Activated T-helper 2 cell treated with anti-CD3 and anti-CD28 coated beads, Interferon-gamma antibody, Interleukin-2, Interleukin-4, amounts not matched to agents 10 μg/mL and 5 μg/mL and 100 μg/mL, durations not matched to agents 14 hours and 24 hours and 36 hours (primary cell): ENCODE results near the gene SH3PXD2B. TPM values are rescaled to one million over a fixed set of nuclear protein-coding genes. Genes with fewer than 3 reads are reported as not detected.
"Not testable (repeated sequence)": the region's sequence is repeated elsewhere in the genome, so short reads cannot be mapped to it uniquely, and the experiment has no call there.

Source experiments
- DNase-seq: peaks from one replicate; pipeline ENCODE4 v3.0.0; 2021; ENCODE audit warnings: low spot score
- H3K27ac Mint-ChIP-seq: one replicate; pipeline ENCODE4 v1.8.0; 2021; ENCODE audit warnings: mixed read lengths
- H3K27me3 Mint-ChIP-seq: one replicate; pipeline ENCODE4 v1.8.0; 2021; ENCODE audit warnings: low read depth, mixed read lengths
- H3K36me3 Mint-ChIP-seq: one replicate; pipeline ENCODE4 v1.8.0; 2021; ENCODE audit warnings: low read depth, mixed read lengths
- H3K4me1 Mint-ChIP-seq: one replicate; pipeline ENCODE4 v1.8.0; 2021; ENCODE audit warnings: low read depth, mixed read lengths
- H3K4me3 Mint-ChIP-seq: one replicate; pipeline ENCODE4 v1.8.0; 2021; ENCODE audit warnings: low read depth, mild to moderate bottlenecking, moderate library complexity, mixed read lengths
- H3K9me3 Mint-ChIP-seq: one replicate; pipeline ENCODE4 v1.8.0; 2021; ENCODE audit warnings: mixed read lengths
- intact Hi-C: fragments of 100-400 bp; cut with micrococcal nuclease; formaldehyde crosslinking; loops from one replicate; pipeline ENCODE4 v1.15.1; 2023
- total RNA-seq: library from RNA; stranded (reverse); gene quantifications from 2 replicates; pipeline ENCODE4 v1.2.3, GENCODE V29; 2022

The SH3PXD2B gene
- total RNA-seq, 1 donor from 2014 or later: 0.11 TPM

DNA sequence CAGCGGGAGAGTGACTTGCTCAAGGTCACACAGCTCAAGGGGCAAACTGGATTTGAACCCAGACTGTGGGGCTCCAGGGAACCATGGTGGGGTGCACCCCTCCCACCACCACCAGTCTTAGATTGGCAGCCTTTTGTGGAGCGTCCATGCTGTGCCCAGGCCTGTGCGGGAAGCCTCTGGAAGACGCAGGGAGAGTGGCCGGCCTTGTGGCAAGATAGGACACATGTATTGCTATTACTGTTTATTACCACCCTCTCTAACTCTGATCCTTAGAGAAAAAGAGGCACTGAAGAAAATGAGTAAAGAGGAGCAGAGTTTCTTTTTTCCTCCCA lies 25.4 kb upstream of the SH3PXD2B start:
- Mint-ChIP-seq H3K36me3 (no peaks in the 10 kb centered on the region), H3K27ac (no peak overlapping the region), H3K4me3 (no peak overlapping the region), H3K9me3 (no peaks in the 10 kb centered on the region), H3K27me3 (peaks cover 4% of the 10 kb centered on the region), H3K4me1 (no peaks in the 10 kb centered on the region)
- intact Hi-C loops: loop anchor here (1.0 kb wide), 1 partner anchor 218 kb away; no protein-coding TSS in a partner anchor
- DNase-seq: no peak

DNA sequence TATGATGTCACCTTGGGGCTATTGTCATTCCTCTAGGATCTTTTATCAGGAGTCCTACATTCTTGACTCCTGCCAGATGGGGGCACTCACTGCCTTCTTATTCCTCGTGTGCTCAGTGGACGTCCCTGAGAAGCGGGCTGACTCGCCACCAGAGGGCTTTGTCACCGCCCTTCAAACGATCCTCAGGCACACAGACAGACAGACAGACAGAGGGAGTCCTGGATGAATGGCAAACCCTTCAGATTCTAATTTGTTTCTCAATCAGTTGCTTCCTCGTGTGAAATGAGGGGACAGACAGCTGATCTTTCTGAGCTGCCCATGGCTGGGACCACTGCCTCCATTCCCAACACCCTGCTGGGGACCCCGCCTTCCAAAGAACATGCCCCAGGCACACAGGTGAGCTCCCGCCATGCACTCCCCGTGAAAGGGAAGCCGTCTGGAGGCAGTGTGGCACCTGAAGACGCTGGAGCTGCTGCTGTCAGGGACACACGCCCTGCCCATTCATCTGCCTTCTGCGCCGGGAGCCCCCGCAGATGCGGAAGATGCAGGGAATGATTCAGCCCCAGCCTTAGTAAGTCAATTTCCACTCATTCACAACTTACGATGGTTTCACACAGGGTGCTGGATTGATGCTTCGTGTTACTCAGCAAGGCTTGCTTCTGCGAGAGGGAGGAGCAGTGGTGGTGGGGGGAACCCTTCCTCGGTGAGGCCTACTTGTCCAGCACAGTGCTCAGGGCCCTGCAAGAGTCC lies 24.9 kb upstream of the SH3PXD2B start:
- Mint-ChIP-seq H3K36me3 (no peaks in the 10 kb centered on the region), H3K27me3 (peaks cover 4% of the 10 kb centered on the region), H3K4me1 (no peaks in the 10 kb centered on the region), H3K9me3 (no peaks in the 10 kb centered on the region), H3K4me3 (no peak overlapping the region), H3K27ac (no peak overlapping the region)
- intact Hi-C loops: loop anchor here (1.0 kb wide), 1 partner anchor 218 kb away; no protein-coding TSS in a partner anchor
- DNase-seq: peak; percentile 20

DNA sequence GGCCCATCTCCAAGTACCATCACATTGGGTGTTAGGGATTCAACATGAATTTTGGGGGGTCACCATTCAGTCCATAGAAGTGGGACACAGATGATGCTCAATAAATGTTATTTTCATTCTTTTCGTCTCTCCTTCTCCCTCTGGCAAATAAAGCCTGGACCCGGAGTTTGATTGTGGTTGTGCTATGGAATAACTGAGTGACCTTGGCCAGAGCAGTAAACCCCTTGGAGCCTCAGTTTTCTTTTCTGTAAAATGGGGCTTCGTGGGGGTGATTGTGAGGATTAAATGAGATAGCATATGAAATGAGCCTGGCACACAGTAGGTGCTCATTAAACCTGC lies 24.3 kb upstream of the SH3PXD2B start:
- not testable (repeated sequence) for H3K36me3 Mint-ChIP-seq, H3K4me1 Mint-ChIP-seq, H3K27me3 Mint-ChIP-seq, H3K9me3 Mint-ChIP-seq, H3K27ac Mint-ChIP-seq, DNase-seq, H3K4me3 Mint-ChIP-seq
- intact Hi-C loops: loop anchor here (1.0 kb wide), 1 partner anchor 219 kb away; no protein-coding TSS in a partner anchor

DNA sequence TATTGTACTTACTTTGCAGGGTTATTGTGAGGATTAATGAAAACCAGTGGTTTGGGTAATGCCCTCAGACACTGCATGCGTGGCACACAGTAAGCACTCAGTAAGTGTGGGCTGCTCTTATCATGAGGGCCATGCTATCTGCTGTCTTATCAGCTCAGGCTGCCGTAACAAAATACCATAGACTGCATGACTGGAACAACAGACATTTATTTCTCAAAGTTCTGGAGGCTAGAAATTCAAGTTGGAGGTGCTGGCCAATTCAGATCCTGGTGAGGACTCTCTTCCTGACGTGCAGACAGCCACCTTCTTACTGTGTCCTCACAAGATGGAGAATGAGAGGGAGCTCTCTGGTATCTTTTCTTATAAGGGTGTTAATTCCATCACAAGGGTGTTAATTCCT lies 23.9 kb upstream of the SH3PXD2B start:
- Mint-ChIP-seq H3K4me3 (no peak overlapping the region), H3K9me3 (no peaks in the 10 kb centered on the region), H3K36me3 (no peaks in the 10 kb centered on the region), H3K4me1 (no peaks in the 10 kb centered on the region), H3K27me3 (peaks cover 7% of the 10 kb centered on the region), H3K27ac (no peak overlapping the region)
- no peak for DNase-seq
- intact Hi-C loops: no loop called here

DNA sequence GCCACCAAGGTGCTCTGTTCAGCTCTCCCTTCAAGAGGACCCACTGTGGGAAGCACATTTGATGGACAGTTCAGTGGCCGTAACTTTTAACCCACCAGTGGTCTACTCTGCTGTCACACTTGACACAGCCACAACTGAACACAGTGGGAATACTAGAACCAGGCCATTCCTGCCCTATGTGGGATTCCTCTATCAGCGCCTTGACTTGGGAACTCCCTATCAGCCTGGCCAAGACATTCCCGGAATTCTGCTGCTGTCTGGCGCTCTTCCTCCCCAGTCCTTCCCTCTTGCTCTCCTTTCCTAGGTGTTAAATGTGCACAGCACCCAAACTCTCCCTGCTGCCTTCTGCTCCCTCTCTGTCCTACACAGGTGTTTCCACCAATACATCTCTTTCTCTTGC lies 23.1 kb upstream of the SH3PXD2B start:
- no peak for DNase-seq
- Mint-ChIP-seq H3K27me3 (peaks cover 7% of the 10 kb centered on the region), H3K4me3 (no peak overlapping the region), H3K27ac (no peak overlapping the region), H3K4me1 (no peaks in the 10 kb centered on the region), H3K9me3 (no peaks in the 10 kb centered on the region), H3K36me3 (no peaks in the 10 kb centered on the region)
- intact Hi-C loops: no loop called here

DNA sequence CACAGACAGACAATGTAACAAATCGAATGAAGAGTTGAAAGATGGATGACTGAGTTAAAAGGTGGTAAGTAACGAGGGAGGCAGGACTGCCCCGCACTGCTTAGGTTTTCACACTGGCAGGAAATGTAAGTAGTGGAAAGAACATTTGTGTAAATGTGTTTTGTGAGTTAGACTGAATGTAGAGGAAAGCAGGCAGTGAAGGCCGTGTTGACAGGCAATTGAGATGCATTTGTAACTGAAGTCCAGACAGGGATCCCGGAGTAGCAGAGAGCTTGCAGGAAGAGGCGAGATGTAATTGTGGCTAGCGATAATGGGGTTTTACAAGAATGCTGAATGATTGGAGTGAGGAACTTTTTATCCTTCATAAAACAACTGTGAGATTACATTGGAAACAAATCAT lies 20.0 kb upstream of the SH3PXD2B start:
- no peak overlapping the region for H3K4me3 Mint-ChIP-seq

DNA sequence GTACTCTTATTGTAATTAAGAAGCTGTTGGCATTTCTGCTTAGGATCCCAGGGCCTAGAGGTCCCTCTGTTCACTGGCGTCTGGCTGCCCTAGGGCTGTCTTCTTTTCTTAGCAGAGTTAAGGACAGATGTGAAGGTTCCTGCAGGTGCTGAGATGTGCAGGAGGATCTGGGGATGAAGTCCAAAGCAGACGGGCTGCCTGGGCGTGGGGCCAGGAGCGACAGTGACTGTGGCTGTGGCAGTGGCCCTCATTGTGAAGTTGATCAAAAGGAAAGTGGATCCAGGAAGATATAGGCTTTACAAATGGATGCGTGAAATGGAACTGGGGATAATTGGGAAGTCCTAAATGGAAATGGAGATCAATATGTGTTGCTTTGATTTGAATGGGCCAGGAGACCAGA lies 19.1 kb upstream of the SH3PXD2B start:
- H3K27me3 Mint-ChIP-seq: peaks cover 14% of the 10 kb centered on the region
- H3K27ac Mint-ChIP-seq: no peak overlapping the region
- no peak for DNase-seq
- intact Hi-C loops: no loop called here
- no peaks in the 10 kb centered on the region for H3K4me1 Mint-ChIP-seq
- no peak overlapping the region for H3K4me3 Mint-ChIP-seq
- no peaks in the 10 kb centered on the region for H3K9me3 Mint-ChIP-seq
- H3K36me3 Mint-ChIP-seq: no peaks in the 10 kb centered on the region

More for the DNA sequence above, 20.0 kb upstream of the SH3PXD2B start:
- peaks cover 12% of the 10 kb centered on the region for H3K27me3 Mint-ChIP-seq
- H3K36me3 Mint-ChIP-seq: no peaks in the 10 kb centered on the region
- H3K27ac Mint-ChIP-seq: no peak overlapping the region
- no peaks in the 10 kb centered on the region for H3K4me1 Mint-ChIP-seq
- H3K9me3 Mint-ChIP-seq: no peaks in the 10 kb centered on the region
- intact Hi-C loops: no loop called here
- DNase-seq: no peak

DNA sequence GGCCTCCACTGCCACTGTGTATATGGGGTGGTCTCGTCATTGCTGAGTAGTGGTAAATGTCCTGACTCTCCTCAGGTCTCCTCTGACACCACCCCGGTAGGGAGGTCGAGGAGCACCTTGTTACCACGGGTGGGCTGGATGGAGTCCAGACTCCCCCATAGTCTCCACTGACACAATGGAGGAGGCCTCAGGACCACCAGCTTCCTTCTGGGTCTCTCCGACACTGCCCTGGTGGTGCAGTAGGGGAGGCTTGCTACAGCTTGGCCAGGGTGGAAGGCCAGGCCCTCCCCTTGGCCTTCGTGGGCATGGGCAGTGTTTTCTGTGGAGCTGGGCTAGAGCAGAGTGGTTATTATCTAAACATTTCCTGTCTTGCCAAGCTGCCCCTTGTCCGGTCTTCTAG lies 15.4 kb upstream of the SH3PXD2B start:
- no peaks in the 10 kb centered on the region for H3K36me3 Mint-ChIP-seq
- H3K4me3 Mint-ChIP-seq: no peak overlapping the region
- intact Hi-C loops: no loop called here
- no peaks in the 10 kb centered on the region for H3K9me3 Mint-ChIP-seq
- H3K27me3 Mint-ChIP-seq: peaks cover 16% of the 10 kb centered on the region
- no peaks in the 10 kb centered on the region for H3K4me1 Mint-ChIP-seq
- no peak for DNase-seq
- no peak overlapping the region for H3K27ac Mint-ChIP-seq

DNA sequence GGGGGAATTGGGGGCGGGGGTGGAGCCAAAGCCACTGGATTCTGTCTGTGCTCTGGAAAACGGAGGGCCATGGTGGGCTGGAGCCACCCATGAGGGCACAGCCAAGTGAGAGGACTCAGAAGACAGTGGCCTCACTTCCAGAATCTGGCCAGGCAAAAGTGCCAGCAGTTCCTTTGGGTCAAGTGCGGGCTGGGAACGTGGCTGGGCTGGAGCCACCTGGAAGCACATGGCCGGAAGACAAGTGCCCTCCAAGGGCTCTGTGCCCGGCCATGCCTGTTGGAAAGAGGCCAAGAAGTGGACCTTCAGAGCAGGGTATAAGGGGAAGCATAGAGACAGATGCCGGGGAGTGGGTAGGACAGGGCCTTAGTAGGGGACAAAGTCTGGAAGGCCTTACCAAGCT lies 11.7 kb upstream of the SH3PXD2B start:
- Mint-ChIP-seq H3K4me3 (no peak overlapping the region), H3K27me3 (peaks cover 11% of the 10 kb centered on the region), H3K36me3 (no peaks in the 10 kb centered on the region), H3K4me1 (peaks cover 3% of the 10 kb centered on the region), H3K9me3 (no peaks in the 10 kb centered on the region), H3K27ac (no peak overlapping the region)
- DNase-seq: no peak
- intact Hi-C loops: no loop called here

DNA sequence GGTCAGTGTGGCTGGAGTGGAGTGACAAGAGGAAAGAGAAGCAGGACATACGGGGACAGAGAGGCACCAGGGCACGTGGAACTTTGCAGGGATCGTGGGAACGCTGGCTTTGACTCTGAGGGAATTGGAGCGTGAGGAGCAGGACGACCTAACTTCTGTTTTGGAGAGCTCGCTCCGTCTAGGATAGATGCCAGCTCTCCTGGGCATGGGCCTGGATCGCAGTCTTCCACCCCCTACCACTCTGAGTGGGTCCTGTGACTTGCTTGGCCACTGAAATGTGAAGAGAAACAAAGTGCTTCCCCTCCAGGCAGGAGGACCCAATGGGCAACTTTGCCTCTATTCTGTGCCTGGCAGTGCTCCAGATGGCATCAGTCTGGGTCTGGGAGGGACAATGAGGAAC lies 8.7 kb upstream of the SH3PXD2B start:
- Mint-ChIP-seq H3K27me3 (peaks cover 3% of the 10 kb centered on the region), H3K4me1 (peaks cover 7% of the 10 kb centered on the region), H3K27ac (no peak overlapping the region), H3K4me3 (no peak overlapping the region), H3K36me3 (no peaks in the 10 kb centered on the region), H3K9me3 (no peaks in the 10 kb centered on the region)
- no peak for DNase-seq
- intact Hi-C loops: no loop called here

DNA sequence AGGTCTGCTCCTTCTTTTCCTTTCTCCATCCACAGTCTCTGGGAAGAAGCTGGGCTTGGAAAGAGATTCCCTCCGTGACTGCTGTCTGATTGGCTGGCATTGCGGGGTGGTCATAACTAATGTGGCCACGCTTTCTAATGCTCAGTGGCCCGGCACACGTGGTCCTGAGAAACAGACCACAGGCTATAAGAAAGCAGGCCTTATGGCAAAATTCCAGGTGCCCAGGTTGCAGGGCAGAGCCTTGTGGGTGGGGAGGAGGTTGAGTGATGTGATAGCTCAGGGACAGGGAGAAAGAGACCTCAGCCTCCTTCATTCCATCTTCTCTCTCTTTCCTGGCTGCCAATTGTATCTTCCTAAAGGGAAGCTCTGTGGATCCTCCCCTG lies 5.4 kb upstream of the SH3PXD2B start:
- Mint-ChIP-seq H3K4me3 (no peak overlapping the region), H3K9me3 (no peaks in the 10 kb centered on the region), H3K4me1 (peaks cover 10% of the 10 kb centered on the region), H3K27ac (no peak overlapping the region), H3K36me3 (no peaks in the 10 kb centered on the region), H3K27me3 (peaks cover 15% of the 10 kb centered on the region)
- no peak for DNase-seq
- intact Hi-C loops: no loop called here

DNA sequence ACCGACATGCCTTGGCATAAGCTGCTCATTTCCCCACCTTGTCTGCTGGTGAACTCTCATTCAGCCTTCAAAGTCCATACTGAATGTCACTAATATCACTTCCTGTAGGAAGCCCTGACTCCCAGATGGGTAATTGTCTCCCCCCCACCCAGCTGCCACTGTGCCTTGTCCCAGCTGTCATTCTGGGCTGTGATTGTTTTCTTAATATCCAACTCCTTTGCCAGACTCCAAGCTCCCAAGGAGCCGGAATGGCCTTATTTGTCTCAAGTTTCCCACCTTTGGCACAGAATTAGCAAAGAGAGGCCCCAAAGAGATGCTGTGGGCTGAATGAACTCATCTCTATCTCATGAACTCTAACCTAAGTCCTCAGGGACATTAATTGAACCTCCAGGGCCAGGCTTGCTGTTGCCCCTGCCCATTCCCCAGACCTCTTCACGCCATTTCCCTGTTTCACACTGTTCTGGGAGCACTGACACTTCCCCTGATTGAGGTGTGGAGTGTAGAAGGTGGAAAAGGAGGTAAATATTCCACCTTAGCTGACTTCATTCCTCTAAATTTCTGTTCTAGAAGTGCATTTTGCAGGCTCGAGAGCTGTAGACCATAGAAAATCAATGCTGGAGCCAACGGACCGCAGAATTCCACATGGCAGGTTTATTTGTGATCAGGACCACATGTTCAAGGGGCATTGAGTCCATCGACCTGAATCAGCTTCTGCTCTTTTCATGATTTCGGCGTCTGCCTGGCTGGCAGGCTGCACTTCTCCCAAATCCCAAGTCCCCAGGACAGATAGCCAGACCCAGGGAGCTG lies 4.9 kb upstream of the SH3PXD2B start:
- Mint-ChIP-seq H3K36me3 (no peaks in the 10 kb centered on the region), H3K27me3 (peaks cover 17% of the 10 kb centered on the region), H3K4me1 (peaks cover 12% of the 10 kb centered on the region), H3K27ac (no peak overlapping the region), H3K9me3 (no peaks in the 10 kb centered on the region), H3K4me3 (no peak overlapping the region)
- intact Hi-C loops: no loop called here
- DNase-seq: no peak

DNA sequence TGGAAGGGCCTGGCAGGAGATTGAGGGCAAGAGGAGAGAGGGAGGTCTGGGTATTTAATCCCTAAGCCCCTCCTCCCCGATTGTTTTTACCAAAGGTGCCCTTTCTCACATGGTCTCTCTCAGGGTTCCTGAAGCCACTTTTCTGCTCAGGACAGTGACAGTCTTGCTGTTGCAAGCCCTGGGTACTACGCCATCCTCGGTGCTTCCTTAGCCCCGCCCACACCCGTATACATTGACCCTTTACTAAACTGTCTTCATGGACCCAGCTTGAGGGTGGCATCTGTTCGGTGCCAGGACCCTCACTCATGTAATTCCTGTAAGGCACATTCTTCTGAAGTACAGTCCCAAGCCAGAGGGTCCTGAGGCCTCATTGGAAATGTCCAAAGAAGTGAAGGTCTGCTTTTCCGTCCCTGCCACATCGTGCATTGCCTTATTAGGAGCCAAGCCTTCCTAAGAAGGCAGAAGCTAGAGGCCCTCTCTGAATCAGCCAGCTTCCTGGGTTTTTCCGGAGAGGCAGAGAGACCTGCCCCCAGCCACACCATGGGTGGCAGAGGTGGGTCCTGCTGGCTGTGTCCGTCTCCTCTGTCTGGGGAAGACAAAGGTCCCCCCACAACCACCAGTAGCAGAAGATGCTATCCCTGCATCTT lies 1.9 kb upstream of the SH3PXD2B start:
- no peak for DNase-seq
- Mint-ChIP-seq H3K9me3 (no peaks in the 10 kb centered on the region), H3K27ac (no peak overlapping the region), H3K27me3 (peaks cover 42% of the 10 kb centered on the region), H3K36me3 (no peaks in the 10 kb centered on the region), H3K4me3 (no peak overlapping the region), H3K4me1 (peaks cover 13% of the 10 kb centered on the region)
- intact Hi-C loops: no loop called here
